GM12878 (cell line): Measurements from ENCODE around the gene GRIK2. TPM values are rescaled to one million over a fixed set of nuclear protein-coding genes. Genes with fewer than 3 reads are reported as not detected.

Experiments used
- ATAC-seq: fragments of 200-7000 bp; cut with Tn5 transposase; 3 replicates; pipeline ENCODE4 v1.9.1; 2020; ENCODE audit warnings: mild to moderate bottlenecking, moderate library complexity
- BruUV-seq: library from RNA; stranded (reverse); fragments of 400-500 nt; replicated peaks from 2 replicates; lab custom pipeline; 2021; lab: Mats Ljungman, UMichigan
- CTCF ChIA-PET: fragments of 300-600 bp; sonication (Branson Sonifier 250); formaldehyde crosslinking; extraction: SDS; loops from one replicate; lab custom pipeline; 2021; ENCODE audit warnings: inconsistent platforms; lab: Yijun Ruan, JAX
- POLR2A ChIA-PET: fragments of 350-600 bp; formaldehyde crosslinking; extraction: SDS; loops from one replicate; lab custom pipeline; 2021; ENCODE audit warnings: inconsistent platforms; lab: Charles Lee
- RAD21 ChIA-PET: fragments of 300-600 bp; sonication (Branson Sonifier 250); formaldehyde crosslinking; loops from one replicate; lab custom pipeline; 2023; ENCODE audit warnings: antibody characterized with exemption; ENCODE audit not compliant: unreplicated experiment; lab: Charles Lee
- SMC1A ChIA-PET: fragments of 300-600 bp; sonication (Branson Sonifier 250); formaldehyde crosslinking; loops from one replicate; lab custom pipeline; 2023; ENCODE audit not compliant: unreplicated experiment, uncharacterized antibody; lab: Charles Lee
- DNase-seq: peaks from one replicate; pipeline ENCODE4 v3.0.0-alpha.2; 2011; ENCODE audit warnings: low read depth, low spot score
- FAIRE-seq: peaks from 3 replicates; lab custom pipeline; 2011; peaks lifted over from hg19 to GRCh38; lab: Jason Lieb, UNC
- H2AFZ ChIP-seq: 2 replicates; pipeline ENCODE4 v1.6.0; 2011; ENCODE audit warnings: low read depth, low read length, control low read depth; ENCODE audit not compliant: control insufficient read depth
- H3K27ac ChIP-seq: 2 replicates; pipeline ENCODE4 v1.5.1; 2011; ENCODE audit warnings: control low read depth; ENCODE audit not compliant: control insufficient read depth, insufficient read depth
- H3K27me3 ChIP-seq, 2 experiments: replicated peaks in 1 of 2; 2 replicates each; pipeline versions ENCODE4 v1.6.0 to v1.6.1; 2011; ENCODE audit warnings: low read length in 1 of 2; ENCODE audit not compliant: control insufficient read depth in 2 of 2, insufficient read depth in 2 of 2
- H3K36me3 ChIP-seq, 2 experiments: 2 replicates each; pipeline ENCODE4 v1.5.1; 2011; ENCODE audit warnings: low read length in 1 of 2; ENCODE audit not compliant: control insufficient read depth in 2 of 2, insufficient read depth in 2 of 2
- H3K4me1 ChIP-seq: 2 replicates; pipeline ENCODE4 v1.6.1; 2011; ENCODE audit warnings: mild to moderate bottlenecking, low read length, moderate library complexity, mixed read lengths; ENCODE audit not compliant: control insufficient read depth, insufficient read depth
- H3K4me2 ChIP-seq: 2 replicates; pipeline ENCODE4 v1.6.0; 2011; ENCODE audit warnings: control low read depth; ENCODE audit not compliant: control insufficient read depth, insufficient read depth
- H3K4me3 ChIP-seq: fragments of 200-600 bp; sonication (generic); 2 replicates; pipeline ENCODE4 v1.5.1; 2016
- H3K79me2 ChIP-seq: 2 replicates; pipeline ENCODE4 v1.6.0; 2011; ENCODE audit warnings: low read length; ENCODE audit not compliant: control insufficient read depth, insufficient read depth
- H3K9ac ChIP-seq: 2 replicates; pipeline ENCODE4 v1.8.0; 2011; ENCODE audit warnings: low read length, control low read depth, mixed read lengths; ENCODE audit not compliant: control insufficient read depth, insufficient read depth
- H3K9me3 ChIP-seq: replicated peaks from 3 replicates; pipeline ENCODE4 v1.5.1; 2011; ENCODE audit warnings: mild to moderate bottlenecking, low read length; ENCODE audit not compliant: control insufficient read depth, insufficient read depth
- H4K20me1 ChIP-seq: 2 replicates; pipeline ENCODE4 v1.6.0; 2011; ENCODE audit not compliant: control insufficient read depth, insufficient read depth
- CBFB ChIP-seq: IDR thresholded peaks from 2 replicates; pipeline ENCODE4 v1.6.1; 2016; ENCODE audit warnings: antibody characterized with exemption, low read depth
- CBX5 ChIP-seq: sonication (generic); IDR thresholded peaks from 2 replicates; pipeline ENCODE4 v1.6.1; 2016; ENCODE audit warnings: low read depth, moderate library complexity, mild to moderate bottlenecking, inconsistent platforms
- CTCF ChIP-seq, 3 experiments: IDR thresholded peaks in 2 of 3; conservative IDR thresholded peaks in 1 of 3; 2 replicates each; pipeline ENCODE4 v1.5.1; 2011; ENCODE audit warnings: low read depth in 3 of 3, low read length in 3 of 3, mild to moderate bottlenecking in 3 of 3, control low read depth in 2 of 3, moderate library complexity in 2 of 3, inconsistent platforms in 1 of 3, mixed read lengths in 1 of 3; ENCODE audit not compliant: control insufficient read depth in 2 of 3, insufficient read depth in 1 of 3; ENCODE audit errors: extremely low read depth in 1 of 3
- DPF2 ChIP-seq: fragments of 450-650 bp; IDR thresholded peaks from 2 replicates; pipeline ENCODE4 v1.6.1; 2017; ENCODE audit warnings: mild to moderate bottlenecking
- GABPA ChIP-seq: IDR thresholded peaks from 2 replicates; pipeline ENCODE4 v1.6.1; 2014; ENCODE audit warnings: antibody characterized with exemption, low read depth, mild to moderate bottlenecking, inconsistent platforms
- IKZF2 ChIP-seq, 2 experiments: fragments of 450-650 bp; IDR thresholded peaks; 2 replicates each; pipeline ENCODE4 v1.6.1; 2017; ENCODE audit warnings: mild to moderate bottlenecking in 2 of 2, moderate library complexity in 2 of 2
- MTA3 ChIP-seq: IDR thresholded peaks from 2 replicates; pipeline ENCODE4 v1.6.1; 2012; ENCODE audit warnings: low read length, inconsistent platforms, borderline replicate concordance
- PKNOX1 ChIP-seq: fragments of 450-650 bp; IDR thresholded peaks from 2 replicates; pipeline ENCODE4 v1.6.1; 2016; ENCODE audit warnings: mild to moderate bottlenecking
- ZBED1 ChIP-seq: IDR thresholded peaks from 2 replicates; pipeline ENCODE4 v1.6.1; 2016; ENCODE audit warnings: borderline replicate concordance
- WGBS: methylation state at CpG from one replicate; pipeline ENCODE4 v1.1.6; 2016; ENCODE audit warnings: low lambda C conversion rate; ENCODE audit not compliant: insufficient replicate concordance, insufficient coverage; ENCODE audit errors: missing lambda C conversion rate; 5-methylcytosine and 5-hydroxymethylcytosine counted together
- in situ Hi-C: fragments of 300-500 bp; cut with MboI; formaldehyde crosslinking; loops from 9 replicates; pipeline ENCODE4 v1.14.3; 2018; ENCODE audit warnings: mixed read lengths
- intact Hi-C: fragments of 100-400 bp; cut with micrococcal nuclease; formaldehyde crosslinking; loops from one replicate; pipeline ENCODE4 v1.14.2; 2022; ENCODE audit not compliant: unreplicated experiment
- polyA plus RNA-seq, 11 experiments: library from polyadenylated mRNA; depleted of rRNA in 4 of 11; unstranded in 6 of 11; stranded (reverse) in 5 of 11; fragments of >200 nt; fragmentation: Nextera tagmentation in 4 of 11; fragmentation: Illumina TruSeq in 1 of 11; extraction: Ambion mirVana in 4 of 11; extraction: Trizol in 1 of 11; gene quantifications; 1 replicate in 1 of 11; 2 replicates in 10 of 11; pipeline versions ENCODE4 v1.2.1 to v1.2.3, GENCODE V29; 2011 to 2016; ENCODE audit warnings: inconsistent platforms in 2 of 11, missing spikeins in 2 of 11, low read depth in 1 of 11
- total RNA-seq, 4 experiments: library from RNA; depleted of rRNA in 3 of 4; stranded (reverse); fragments of >200 nt in 3 of 4; fragmentation: Illumina TruSeq in 1 of 4; extraction: Trizol in 1 of 4; gene quantifications; 2 replicates each; pipeline versions ENCODE4 v1.2.1 to v1.2.3, GENCODE V29; 2013 to 2021
- TF ChIP-seq, protein P1 (sequence below): IDR thresholded peaks from 2 replicates; pipeline ENCODE4 v1.6.1; 2012; ENCODE audit warnings: low read depth, low read length, improper control_type of control experiment

The GRIK2 gene
- total and polyA plus RNA-seq, 10 of the 15 experiments (the other 5 are each of a cell fraction or from before 2014, with no cell fraction given) = not detected

- Histone ChIP-seq H3K9ac (no peak overlapping the region), H3K4me2 (no peak overlapping the region), H3K27ac (no peak overlapping the region), H3K27me3 (no peaks in the 10 kb centered on the region), H4K20me1 (no peaks in the 10 kb centered on the region), H3K4me1 (no peaks in the 10 kb centered on the region), H3K79me2 (no peaks in the 10 kb centered on the region), H3K9me3 (no peaks in the 10 kb centered on the region), H3K4me3 (no peak overlapping the region), H3K36me3 (no peaks in the 10 kb centered on the region), H2AFZ (no peak overlapping the region)
- 31% methylated on average over 3 of the region's 3 CpGs for WGBS
- DNase-seq (no peak), FAIRE-seq (no peak), ATAC-seq (no peak)
- RAD21 ChIA-PET = no interaction called here
- POLR2A ChIA-PET = no interaction called here
- TF ChIP-seq GABPA = no peak
- TF ChIP-seq CTCF (IDR thresholded peaks at IDR 0.05 in 2 of 3, conservative IDR thresholded peaks at IDR 0.05 in 1 of 3; ENCODE audit: control insufficient read depth in 2 of 3, extremely low read depth in 1 of 3, insufficient read depth in 1 of 3, low read depth in 3 of 3, low read length in 3 of 3) = no peak
- no peak for TF ChIP-seq CBX5
- TF ChIP-seq IKZF2 (IDR thresholded peaks at IDR 0.05) = no peak
- TF ChIP-seq, protein P1, sequence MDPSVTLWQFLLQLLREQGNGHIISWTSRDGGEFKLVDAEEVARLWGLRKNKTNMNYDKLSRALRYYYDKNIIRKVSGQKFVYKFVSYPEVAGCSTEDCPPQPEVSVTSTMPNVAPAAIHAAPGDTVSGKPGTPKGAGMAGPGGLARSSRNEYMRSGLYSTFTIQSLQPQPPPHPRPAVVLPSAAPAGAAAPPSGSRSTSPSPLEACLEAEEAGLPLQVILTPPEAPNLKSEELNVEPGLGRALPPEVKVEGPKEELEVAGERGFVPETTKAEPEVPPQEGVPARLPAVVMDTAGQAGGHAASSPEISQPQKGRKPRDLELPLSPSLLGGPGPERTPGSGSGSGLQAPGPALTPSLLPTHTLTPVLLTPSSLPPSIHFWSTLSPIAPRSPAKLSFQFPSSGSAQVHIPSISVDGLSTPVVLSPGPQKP = no peak
- no peak for TF ChIP-seq DPF2
- TF ChIP-seq ZBED1 = no peak
- no peak for TF ChIP-seq MTA3
- no peak for TF ChIP-seq CBFB
- no peak for TF ChIP-seq PKNOX1
- intact Hi-C loops (no loop called here), in situ Hi-C loops (no loop called here)
- no TSS peak for BruUV-seq
- CTCF ChIA-PET = no interaction called here
- SMC1A ChIA-PET = interaction anchor here (1.2 kb wide), 1 partner anchor 16 kb away, joined by 3 read pairs; no protein-coding TSS in a partner anchor
These were observed 89.1 kb downstream of the GRIK2 start for GRCh38 chr6:101482606-101483005.
